Epidermal melanocyte (primary cell): ENCODE data around the gene CXCL12.

Source experiments
- DNase-seq: peaks from one replicate; pipeline ENCODE4 v3.0.0; 2011; ENCODE audit warnings: low spot score; ENCODE audit not compliant: insufficient read length

CXCL12 gene

DNA sequence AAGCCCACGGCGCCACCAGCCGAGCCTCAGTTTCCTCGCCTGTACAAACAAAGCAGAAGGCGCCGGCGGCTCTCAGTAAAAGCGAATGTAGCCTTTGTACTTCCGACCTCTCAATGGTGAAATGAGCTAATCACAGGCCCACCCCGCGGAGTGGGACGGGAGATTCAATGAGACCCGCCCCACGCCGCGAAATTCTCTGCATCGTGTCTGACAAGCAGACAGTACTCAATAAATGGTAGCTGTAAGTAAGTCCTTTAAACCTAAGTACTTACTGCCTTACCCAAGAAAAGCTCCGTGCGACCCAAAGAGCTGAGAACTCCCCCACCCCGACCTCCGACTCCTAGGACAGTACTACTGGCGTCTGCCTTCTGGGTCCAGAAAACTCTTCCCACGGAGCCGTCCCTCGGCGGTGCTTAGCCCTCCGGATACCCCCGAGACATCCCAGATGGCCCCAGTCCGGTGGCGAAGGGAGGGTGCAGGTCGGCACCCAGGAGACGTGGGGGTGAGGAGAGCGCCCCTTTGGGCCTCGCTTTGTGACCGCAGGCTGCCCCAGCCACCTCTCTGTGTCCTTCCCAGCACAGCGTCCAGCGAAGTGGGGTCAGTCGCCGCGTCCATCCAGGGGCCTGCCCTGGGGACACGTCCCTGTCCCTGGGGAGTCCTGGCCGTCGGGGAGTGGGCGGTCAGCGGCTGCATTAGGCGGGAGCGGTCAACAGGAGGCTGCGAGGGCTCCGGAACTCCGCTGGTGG, 972 bp upstream of the CXCL12 start:
- no peak for DNase-seq

DNA sequence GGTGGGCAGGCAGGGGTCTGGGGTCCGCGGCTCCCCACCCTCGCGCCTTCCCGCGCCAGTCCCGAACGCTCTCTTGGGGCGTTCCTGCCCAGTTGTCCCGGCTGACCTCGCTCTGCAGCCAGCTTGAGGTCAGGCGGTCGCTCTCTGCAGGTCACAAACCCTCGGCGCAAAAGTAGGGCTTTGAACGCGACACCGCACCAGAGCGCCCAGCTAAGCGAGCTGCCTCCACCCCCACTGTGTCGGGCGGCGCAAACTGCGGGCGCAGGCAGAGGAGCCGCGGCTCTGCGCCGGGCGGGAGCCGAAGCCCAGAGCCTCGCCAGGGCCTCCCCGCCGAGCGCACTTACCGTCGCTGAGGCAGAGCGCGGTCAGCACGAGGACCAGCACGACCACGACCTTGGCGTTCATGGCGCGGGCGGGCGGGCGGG, 284 bp downstream of the CXCL12 start:
- no peak for DNase-seq

DNA sequence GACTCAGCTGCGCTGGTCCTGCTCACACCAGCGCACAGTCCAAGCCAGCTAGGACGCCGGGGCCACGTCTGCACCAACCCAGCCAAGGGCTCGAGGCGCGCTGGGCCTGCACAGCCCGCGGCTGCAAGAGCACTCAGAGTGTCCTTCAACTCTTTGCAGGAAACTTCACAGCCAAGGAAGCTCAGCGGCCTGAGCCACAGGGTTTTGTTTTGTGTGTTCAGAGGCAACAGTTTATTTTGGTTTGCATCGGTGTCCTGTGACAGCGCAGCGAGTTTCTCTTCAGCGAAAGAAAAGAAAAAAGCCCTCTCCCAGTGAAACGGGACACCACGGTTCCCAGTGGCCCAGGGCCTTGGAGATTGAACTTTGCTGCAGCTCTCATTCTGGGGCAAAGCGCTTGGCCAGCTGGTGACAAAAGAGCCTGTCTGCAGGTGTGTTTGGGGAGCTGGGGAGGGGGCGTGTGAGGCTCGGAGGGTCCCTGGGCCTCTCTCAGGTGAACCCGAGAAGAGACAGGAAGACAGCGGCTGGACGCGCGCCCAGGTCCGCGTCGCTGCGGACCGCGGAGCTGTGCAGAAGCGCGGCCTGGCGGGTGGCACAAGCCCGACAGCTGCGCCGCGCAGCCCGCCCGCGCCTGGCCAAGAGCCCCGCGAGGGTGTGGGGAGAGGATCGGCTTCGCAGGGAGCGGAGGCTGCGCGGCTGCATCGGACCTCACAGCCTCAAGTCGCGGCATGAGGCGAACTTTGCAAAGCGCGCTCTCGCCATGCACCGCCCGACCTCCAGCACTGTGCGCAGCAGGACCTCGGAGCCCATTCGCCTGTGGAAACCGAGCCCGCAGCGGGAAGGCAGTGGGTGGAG, 922 bp downstream of the CXCL12 start:
- DNase-seq = no peak

DNA sequence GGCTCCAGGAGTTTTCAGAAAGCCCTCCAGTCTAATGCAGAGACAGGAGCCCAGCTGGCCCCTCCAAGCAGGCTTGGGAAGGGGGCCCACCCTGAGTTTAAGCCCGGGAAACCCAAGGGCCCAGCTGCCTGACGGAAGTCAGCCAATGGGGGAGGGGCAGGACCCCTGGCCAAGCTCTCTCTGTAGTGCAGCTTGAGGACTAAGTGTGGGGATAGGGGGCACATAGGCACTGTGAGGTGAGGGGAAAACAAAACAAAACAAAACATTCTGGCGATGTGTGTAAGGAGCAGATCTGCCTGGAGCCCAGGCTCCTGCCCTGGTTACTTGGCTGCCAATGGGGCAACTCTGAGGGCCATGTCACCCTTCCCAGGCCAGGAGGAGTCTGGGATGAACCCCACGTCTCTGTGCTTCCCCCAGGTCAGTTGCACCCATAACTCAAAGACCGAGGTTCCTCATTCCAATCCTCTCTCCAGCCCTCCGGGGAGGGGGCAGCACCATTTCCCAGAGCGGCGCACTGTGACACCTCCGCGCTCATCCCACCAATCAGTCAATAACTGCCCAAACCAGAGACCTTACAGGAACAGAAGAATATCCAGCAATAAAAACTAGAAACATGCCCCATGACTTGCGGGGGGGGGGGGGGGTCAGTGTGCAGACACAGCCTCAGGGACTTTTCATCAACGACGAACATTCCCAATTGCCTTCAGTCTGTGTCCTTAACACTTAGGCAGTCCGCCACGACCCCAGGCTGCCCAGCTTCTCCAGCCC, 1.7 kb downstream of the CXCL12 start:
- DNase-seq = no peak

DNA sequence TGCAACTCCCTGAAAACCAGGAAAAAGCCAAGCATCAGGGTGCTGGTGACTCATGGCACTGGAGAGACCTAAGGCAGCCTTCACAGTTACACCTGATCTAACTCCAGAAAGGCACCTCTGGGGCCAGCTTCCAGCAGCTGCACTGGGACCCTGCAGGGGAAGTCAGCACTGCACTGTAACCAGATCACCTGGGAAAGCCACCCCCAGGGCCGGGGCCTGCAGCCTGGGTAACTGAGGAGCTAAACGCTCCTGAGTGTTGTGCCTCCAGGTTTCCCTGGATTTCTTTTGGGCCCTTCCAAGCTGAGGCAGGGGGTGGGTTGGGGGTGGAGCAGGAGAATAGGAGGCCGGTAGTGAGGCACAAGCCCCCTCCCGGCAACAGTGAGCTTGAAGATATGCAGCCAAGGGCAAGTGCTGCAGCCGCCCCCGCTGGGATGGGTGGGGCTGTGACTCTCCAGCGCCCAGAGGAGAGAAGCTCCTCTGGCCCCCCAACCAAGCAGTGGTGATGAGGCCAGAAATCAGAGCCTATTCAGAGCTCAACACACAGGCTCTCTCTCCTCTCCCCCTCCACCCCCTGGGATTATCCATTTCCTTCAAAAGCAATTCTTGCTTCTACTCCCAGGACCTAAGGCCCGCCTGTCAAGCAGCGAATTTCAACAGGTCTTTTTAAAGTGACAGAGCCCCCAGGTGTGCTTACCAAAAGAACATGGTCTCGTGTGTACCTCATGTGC, 2.6 kb downstream of the CXCL12 start:
- no peak for DNase-seq

DNA sequence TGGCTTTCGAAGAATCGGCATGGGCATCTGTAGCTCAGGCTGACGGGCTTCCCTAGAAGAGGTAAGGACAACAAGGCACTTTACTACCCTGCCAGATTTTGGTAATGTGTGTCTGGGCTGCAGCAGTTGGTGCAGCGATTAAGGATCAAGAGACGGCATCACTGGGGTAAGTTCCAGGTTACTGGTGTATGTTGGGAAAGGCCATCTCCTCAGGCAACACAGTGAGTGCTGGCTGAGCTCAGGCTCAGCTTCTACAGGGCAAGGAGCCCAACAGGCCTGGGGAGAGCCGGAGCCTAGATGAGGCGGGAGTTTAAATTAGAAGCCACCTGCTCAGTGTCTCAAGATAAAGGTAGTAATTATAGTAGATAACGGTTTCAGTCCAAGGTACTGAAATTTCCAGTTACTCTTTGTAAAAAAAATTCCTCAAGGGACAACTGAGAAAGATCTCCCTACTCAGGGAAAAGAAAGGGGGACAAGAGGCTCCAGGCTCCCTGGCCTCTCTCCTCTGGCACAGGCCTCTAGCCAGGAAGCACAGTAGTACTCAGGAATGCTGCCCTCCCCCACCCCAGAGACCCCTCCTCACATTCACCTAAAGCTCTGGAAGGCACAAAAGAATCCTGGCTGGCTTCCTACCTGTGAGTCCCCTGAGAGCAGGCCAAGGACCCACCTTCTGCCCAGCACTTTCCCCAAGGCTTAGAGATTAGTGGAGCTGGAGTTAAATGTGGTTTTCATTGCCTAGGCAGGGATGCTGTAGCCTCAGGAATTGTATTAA, 3.9 kb downstream of the CXCL12 start:
- DNase-seq = no peak

DNA sequence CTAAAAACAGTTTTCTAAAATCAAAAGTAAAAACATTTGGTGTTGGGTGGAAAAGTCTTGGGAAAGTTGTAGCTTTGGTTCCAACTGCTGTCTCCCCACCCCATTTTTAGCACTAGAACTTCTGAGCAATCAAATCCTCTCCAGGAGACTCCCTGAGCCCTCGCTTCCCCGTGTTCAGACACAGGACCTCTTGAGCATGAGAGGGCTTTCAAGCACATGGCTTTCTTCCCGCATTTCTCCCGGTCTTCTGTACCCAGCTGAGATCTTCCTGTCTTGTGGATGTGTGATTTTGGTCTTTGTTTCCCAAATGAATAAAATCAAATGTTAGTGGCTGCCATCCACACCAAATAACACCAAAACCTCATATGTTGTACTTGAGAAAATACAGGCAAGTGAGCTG, 5.0 kb downstream of the CXCL12 start:
- no peak for DNase-seq

DNA sequence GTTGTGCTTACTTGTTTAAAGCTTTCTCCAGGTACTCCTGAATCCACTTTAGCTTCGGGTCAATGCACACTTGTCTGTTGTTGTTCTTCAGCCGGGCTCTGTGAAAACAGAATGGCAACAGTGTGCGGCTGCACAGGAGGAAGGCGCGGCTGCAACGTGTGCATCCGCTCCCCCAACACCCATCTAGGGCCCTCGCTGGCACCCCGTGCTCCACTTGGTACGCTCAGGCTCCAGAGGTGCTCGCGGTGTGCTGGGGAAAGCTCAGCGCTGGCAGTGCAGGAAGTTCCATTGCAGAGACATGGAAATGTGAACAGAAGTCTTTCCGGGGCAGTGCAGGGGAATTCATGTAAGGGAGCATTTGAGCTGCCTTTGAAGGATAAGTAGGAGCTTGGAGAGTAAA, 6.3 kb downstream of the CXCL12 start:
- no peak for DNase-seq

DNA sequence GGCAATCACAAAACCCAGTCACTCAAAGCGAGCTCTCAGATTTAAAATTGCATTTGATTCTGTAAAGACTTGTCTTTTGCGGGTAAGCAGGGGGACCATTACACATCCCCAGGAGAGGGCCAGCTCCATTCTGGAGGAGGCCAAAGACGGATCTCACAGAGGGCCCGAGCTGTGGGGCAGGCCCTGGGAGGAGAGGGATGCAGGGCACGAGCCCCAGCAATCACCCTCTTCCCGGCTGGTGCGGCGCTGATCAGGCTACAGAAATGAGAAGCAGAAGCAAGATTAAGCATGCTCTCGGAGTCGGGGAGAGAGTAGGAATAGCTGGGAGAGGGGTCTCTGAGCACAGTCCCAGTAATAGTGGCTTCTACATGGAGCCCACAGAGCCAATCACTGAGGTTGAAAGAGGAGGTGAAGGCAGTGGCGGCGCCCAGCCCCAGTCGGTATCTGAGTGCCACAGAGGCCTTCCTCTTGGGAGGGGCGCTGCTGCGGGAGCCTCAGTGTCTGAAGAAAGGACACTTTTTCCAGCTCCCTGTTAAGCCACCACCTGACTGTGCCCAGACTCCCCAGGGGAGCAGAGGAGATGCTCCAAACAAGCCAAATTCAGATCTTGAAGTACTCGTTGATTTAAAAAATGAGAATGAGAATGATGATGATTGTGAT, 7.1 kb downstream of the CXCL12 start:
- no peak for DNase-seq

DNA sequence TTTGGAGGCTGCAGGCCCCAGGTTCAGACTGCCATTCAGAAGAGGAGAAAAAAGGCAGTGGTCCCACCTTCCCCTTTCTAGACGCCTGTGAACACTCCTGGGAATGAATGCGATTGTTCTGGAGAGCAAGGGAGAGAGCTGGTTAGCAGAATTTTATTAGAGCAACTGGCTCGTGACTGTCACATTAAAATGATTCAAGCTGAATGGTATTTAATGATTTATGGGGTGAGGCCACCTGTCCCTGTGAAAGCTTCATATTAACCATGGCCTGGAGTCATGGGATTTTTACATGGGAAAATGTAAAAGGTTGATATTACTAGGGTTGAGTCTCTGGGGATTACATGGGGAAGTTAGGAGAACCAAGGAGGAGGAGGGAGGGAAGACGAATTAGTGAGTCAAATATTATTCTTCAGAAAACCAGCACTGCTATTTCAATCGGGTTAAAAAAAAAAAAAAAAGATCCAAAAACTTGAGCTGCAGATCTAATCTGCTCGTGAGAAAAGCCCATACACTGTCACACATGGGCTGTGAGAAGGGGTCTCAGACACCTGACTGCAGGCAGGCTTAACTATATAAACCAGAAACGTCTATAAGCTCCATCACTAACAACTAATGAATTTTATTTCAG, 8.3 kb downstream of the CXCL12 start:
- DNase-seq = no peak

DNA sequence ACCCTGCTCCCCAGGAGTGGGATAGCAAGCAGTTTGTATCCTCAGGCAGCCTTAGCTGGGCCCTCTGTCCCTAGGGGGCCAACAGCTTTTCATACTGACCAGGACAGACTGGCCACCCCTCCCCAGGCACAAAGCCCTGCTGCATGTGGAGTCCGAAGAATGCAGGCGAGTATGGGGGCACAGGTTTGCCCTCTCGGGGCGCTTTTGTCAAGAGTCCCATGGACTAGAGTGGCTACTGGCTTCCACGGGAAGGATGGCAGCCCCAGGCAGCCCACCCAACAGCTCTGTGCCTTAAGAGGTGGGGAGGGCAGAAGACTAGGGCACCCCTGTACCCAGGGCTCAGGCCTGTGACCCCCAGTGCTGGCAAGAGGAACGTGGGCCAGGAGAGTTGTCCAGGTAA, 10.7 kb downstream of the CXCL12 start:
- no peak for DNase-seq

DNA sequence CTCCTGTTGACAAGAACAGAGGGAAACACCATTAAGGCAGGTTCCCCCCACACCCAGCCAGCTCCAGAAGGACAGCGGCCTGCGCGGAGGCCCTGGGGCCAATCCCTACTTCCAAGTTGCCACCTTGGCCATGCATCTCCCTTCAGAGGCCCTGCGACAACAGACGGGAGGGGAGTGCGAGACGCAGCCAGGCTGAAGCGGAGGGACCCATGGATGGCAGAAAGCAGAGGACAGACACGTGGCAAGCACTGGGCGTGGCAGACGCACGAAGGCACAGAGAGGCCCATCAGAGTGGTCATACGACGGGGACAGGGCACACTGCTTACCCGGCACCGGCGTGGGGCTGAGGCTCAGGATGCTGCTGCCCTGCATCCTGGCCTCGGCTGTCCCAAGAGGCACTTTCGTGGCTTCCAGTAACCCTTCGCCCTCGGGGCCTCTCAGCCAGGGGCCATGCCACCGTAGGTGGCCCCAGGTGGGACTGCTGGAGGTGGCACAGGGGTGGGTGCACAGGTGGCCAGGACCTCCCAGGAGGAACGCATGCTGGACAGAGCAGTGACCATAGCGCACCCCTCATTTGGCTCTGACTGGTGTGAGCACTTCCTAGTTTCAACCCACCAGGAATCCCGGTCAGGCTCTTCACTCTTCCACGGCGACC, 11.4 kb downstream of the CXCL12 start:
- no peak for DNase-seq

DNA sequence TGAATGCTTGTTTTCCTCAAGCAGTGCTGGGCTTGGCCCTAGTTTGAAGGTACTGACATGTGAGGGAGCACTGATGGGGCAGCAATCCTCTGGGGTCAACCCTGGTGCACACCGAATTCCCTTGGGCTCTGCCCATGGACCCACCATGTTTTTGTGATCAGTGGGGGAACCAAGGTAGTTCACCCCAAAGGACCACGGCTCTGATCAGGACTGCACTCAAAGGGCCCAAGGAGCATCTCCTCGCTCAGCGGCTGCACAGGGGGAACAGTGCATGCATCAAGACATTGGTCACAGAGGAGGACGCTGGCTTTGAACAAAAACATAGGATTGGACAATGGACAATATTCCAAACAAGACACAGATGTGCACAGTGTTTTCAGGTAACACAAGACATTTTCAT, 12.7 kb downstream of the CXCL12 start:
- no peak for DNase-seq

DNA sequence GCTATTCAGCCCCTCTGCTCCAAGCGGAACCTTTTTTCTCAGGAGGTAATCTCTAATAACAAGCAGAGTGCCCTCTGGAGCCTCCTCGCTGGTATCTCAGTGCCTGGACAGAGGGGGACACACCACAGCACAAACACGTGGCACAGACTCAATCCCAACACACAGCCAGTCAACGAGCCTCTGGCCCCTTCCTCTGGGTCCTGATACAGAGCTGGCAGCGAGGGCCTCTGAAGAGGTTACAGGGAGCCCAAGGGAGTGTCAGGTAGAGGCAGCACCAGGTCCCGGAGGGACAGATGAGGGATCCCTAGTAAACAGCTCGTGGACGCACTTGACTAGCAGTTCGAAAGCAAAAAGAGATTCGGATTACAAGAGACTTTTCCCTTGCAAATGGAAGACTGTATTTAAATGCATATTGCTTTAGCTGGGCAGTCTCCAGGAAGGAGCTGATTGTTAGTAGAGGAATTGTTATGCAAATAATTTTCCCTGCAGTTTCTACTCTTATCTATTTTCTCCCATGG, 14.1 kb downstream of the CXCL12 start:
- DNase-seq = no peak

DNA sequence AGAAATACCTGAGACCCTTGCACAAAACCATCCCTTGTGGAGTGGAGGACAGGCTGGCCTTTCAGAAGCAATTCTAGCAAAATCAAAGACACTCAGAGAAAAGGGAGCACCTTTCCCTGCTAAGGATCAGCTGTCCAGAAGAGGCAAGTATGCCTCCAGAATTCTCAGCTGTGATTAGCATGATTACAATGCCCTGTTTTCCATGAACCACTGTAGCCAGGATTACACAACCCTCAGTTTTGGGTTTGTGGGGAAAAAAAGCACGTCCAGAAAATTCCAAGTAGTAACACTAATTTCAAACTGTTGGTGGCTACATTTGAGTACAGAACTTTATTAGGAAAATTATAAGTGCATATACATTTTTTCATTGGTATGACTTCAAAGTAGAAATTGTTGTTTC, 15.0 kb downstream of the CXCL12 start:
- no peak for DNase-seq

DNA sequence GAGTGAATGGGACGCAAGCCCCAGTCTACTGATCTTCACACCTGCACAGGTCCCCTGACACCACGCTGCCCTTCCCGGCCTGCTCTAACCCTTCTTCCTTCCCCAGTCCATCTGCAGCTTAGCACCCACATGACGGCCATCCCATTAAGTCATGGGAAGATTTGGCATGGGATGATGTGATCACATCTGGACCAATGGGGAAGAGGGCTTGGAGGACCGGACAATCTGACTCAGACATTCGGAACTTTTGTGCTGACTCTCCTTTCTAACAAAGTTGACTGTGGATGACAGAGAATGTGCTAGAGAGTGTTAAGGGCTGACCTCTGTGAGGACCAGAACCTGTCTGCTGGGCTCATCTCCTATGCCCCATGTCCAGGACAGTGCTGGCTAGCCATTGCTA, 15.6 kb downstream of the CXCL12 start:
- no peak for DNase-seq

DNA sequence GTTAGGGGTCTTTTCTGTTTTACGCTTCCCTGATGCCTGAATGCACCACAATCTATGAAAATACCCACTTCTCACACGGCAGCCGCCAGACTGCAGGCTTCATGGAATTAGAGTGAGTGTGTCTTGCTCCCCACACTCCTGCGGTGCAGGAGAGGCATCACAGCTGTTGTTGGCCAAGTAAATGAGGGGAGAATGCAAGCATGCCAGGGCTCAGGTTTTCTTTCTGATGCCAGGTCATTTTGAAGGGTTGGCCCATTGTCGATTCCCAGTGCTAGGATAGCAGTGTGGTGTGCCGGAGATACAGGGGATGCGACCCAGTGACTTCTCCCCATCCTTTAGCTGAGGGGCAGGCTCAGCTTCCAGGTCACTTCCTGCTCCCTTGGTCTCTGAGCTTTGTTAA, 16.3 kb downstream of the CXCL12 start:
- DNase-seq = no peak

DNA sequence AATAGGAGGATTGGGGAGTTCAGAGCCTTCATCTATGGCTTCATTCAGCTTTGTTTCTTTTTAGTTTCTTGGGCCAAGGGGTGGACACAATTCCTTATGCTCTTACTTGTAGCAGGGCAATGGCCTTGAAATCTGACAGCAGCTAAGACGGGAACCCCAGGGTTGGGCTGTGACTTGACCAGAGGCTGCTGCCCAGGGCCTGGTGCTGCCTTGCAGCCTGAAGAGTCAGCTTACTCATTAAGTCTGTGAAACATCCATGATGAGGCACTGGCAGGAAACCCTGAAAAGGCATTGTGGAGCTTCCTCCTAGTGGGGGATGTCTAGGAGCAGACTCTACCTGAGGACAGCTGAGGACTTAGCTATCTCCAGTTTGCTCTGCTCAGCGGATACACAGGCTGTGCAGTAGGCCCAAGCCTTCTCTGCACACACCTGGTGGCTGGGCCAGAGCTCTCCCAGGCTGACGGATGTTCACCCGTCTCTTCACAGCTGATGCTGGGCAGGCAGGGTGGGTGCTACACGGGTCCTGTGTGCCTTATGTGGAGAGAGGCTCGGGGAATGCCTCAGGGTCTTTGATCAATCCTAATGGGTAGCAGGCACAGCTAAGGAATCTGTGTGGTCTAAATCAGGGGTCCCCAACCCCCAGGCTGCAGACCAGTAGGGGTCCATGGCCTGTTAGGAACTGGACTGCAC, 17.8 kb downstream of the CXCL12 start:
- DNase-seq = no peak
